SK-N-SH treated with all-trans-retinoic acid at 6 μM for 48 hours (cell line): Measurements from ENCODE around the gene FRYL.

Experiments
- ATAC-seq: fragments of 200-7000 bp; cut with Tn5 transposase; 3 replicates; pipeline ENCODE4 v1.9.1; 2020; ENCODE audit warnings: mild to moderate bottlenecking, moderate library complexity
- ARNTL ChIP-seq: fragments of 450-650 bp; formaldehyde crosslinking; IDR thresholded peaks from 2 replicates; pipeline ENCODE4 v1.5.0; 2020; ENCODE audit warnings: low read depth, mild to moderate bottlenecking, moderate library complexity, borderline replicate concordance
- BACH2 ChIP-seq: fragments of 250-450 bp; sonication (Bioruptor Pico); IDR thresholded peaks from 2 replicates; pipeline ENCODE4 v1.9.0; 2021; ENCODE audit warnings: mild to moderate bottlenecking, borderline replicate concordance
- CSDC2 ChIP-seq: fragments of 250-450 bp; sonication (Bioruptor Pico); IDR thresholded peaks from 2 replicates; pipeline ENCODE4 v1.5.0; 2020; ENCODE audit warnings: mild to moderate bottlenecking, moderate library complexity
- GLIS3 ChIP-seq: fragments of 250-450 bp; sonication (Bioruptor Pico); IDR thresholded peaks from 2 replicates; pipeline ENCODE4 v1.5.0; 2020; ENCODE audit warnings: mild to moderate bottlenecking, moderate library complexity
- ISL1 ChIP-seq: fragments of 250-450 bp; sonication (Bioruptor Pico); IDR thresholded peaks from 2 replicates; pipeline ENCODE4 v2.1.2; 2022; ENCODE audit warnings: mild to moderate bottlenecking, moderate library complexity
- OSR1 ChIP-seq: fragments of 250-450 bp; sonication (Bioruptor Pico); IDR thresholded peaks from 2 replicates; pipeline ENCODE4 v1.8.0; 2022; ENCODE audit warnings: moderate library complexity, mild to moderate bottlenecking, inconsistent platforms
- PPARA ChIP-seq: fragments of 250-450 bp; sonication (Bioruptor Pico); IDR thresholded peaks from 2 replicates; pipeline ENCODE4 v1.5.0; 2020; ENCODE audit warnings: mild to moderate bottlenecking, borderline replicate concordance
- RARB ChIP-seq: fragments of 250-450 bp; sonication (Bioruptor Pico); IDR thresholded peaks from 2 replicates; pipeline ENCODE4 v1.8.0; 2021; ENCODE audit warnings: mild to moderate bottlenecking, moderate library complexity
- SNAI2 ChIP-seq: fragments of 250-450 bp; sonication (Bioruptor Pico); IDR thresholded peaks from 2 replicates; pipeline ENCODE4 v1.5.0; 2020; ENCODE audit warnings: mild to moderate bottlenecking, moderate library complexity
- TCF4 ChIP-seq: fragments of 250-450 bp; sonication (Bioruptor Pico); IDR thresholded peaks from 2 replicates; pipeline ENCODE4 v1.8.0; 2021; ENCODE audit warnings: mild to moderate bottlenecking, moderate library complexity, borderline replicate concordance
- TOX ChIP-seq: fragments of 250-450 bp; sonication (Bioruptor Pico); IDR thresholded peaks from 2 replicates; pipeline ENCODE4 v1.8.0; 2021; ENCODE audit warnings: mild to moderate bottlenecking, moderate library complexity, borderline replicate concordance
- ZC3H10 ChIP-seq: fragments of 250-450 bp; sonication (Bioruptor Pico); IDR thresholded peaks from 2 replicates; pipeline ENCODE4 v1.5.1; 2021; ENCODE audit warnings: mild to moderate bottlenecking, moderate library complexity
- ZFP3 ChIP-seq: fragments of 250-450 bp; sonication (Bioruptor Pico); IDR thresholded peaks from 2 replicates; pipeline ENCODE4 v1.5.0; 2020; ENCODE audit warnings: mild to moderate bottlenecking, moderate library complexity
- ZFP30 ChIP-seq: fragments of 450-650 bp; formaldehyde crosslinking; IDR thresholded peaks from 2 replicates; pipeline ENCODE4 v1.5.0; 2022; ENCODE audit warnings: mild to moderate bottlenecking, moderate library complexity
- ZNF70 ChIP-seq: fragments of 450-650 bp; formaldehyde crosslinking; IDR thresholded peaks from 2 replicates; pipeline ENCODE4 v1.5.0; 2020; ENCODE audit warnings: mild to moderate bottlenecking, moderate library complexity
- ZNF8 ChIP-seq: fragments of 450-650 bp; formaldehyde crosslinking; IDR thresholded peaks from 2 replicates; pipeline ENCODE4 v1.5.0; 2020; ENCODE audit warnings: mild to moderate bottlenecking, moderate library complexity
- TF ChIP-seq, protein P1 (sequence below): fragments of 250-450 bp; sonication (Bioruptor Pico); IDR thresholded peaks from 2 replicates; pipeline ENCODE4 v1.5.0; 2020; ENCODE audit warnings: mild to moderate bottlenecking, moderate library complexity
- TF ChIP-seq, protein P2 (sequence below): fragments of 250-450 bp; sonication (Bioruptor Pico); IDR thresholded peaks from 2 replicates; pipeline ENCODE4 v1.8.0; 2020; ENCODE audit warnings: mild to moderate bottlenecking, moderate library complexity, borderline replicate concordance
- TF ChIP-seq, protein P3 (sequence below): fragments of 250-450 bp; sonication (Bioruptor Pico); IDR thresholded peaks from 2 replicates; pipeline ENCODE4 v1.5.1; 2020; ENCODE audit warnings: low read depth, mild to moderate bottlenecking, moderate library complexity
- TF ChIP-seq, protein P4 (sequence below): fragments of 250-450 bp; sonication (Bioruptor Pico); IDR thresholded peaks from 2 replicates; pipeline ENCODE4 v1.8.0; 2021; ENCODE audit warnings: low read depth, mild to moderate bottlenecking, moderate library complexity, borderline replicate concordance

The FRYL gene

DNA sequence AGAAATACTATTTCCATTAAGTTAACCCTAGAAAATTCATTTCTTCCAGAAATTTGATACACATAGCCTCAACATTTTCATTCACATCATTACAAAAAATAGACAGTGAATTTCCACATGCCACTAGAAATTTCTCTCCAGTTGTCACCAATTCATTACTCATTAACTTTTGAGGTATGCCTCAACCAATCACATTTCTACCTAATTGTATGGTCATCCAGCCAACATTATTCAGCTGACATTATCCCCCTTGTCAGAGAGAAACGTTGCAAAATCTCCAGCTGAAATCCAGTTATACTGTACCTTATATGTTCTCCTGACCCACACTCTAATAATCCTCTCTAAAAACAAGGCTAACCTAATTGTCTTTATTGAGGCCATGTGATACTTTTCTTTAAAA is 24.8 kb downstream of the FRYL start:
- TF ChIP-seq ZFP3 (CRISPR knock-in tag) (no peak), BACH2 (CRISPR knock-in tag) (no peak), SNAI2 (CRISPR knock-in tag) (no peak), GLIS3 (CRISPR knock-in tag) (no peak), ARNTL (CRISPR knock-in tag) (no peak), ZNF8 (CRISPR knock-in tag) (no peak), ZNF70 (CRISPR knock-in tag) (no peak), TCF4 (CRISPR knock-in tag) (no peak), CSDC2 (no peak), OSR1 (no peak)
- TF ChIP-seq, protein P1, sequence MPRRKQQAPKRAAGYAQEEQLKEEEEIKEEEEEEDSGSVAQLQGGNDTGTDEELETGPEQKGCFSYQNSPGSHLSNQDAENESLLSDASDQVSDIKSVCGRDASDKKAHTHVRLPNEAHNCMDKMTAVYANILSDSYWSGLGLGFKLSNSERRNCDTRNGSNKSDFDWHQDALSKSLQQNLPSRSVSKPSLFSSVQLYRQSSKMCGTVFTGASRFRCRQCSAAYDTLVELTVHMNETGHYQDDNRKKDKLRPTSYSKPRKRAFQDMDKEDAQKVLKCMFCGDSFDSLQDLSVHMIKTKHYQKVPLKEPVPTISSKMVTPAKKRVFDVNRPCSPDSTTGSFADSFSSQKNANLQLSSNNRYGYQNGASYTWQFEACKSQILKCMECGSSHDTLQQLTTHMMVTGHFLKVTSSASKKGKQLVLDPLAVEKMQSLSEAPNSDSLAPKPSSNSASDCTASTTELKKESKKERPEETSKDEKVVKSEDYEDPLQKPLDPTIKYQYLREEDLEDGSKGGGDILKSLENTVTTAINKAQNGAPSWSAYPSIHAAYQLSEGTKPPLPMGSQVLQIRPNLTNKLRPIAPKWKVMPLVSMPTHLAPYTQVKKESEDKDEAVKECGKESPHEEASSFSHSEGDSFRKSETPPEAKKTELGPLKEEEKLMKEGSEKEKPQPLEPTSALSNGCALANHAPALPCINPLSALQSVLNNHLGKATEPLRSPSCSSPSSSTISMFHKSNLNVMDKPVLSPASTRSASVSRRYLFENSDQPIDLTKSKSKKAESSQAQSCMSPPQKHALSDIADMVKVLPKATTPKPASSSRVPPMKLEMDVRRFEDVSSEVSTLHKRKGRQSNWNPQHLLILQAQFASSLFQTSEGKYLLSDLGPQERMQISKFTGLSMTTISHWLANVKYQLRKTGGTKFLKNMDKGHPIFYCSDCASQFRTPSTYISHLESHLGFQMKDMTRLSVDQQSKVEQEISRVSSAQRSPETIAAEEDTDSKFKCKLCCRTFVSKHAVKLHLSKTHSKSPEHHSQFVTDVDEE (CRISPR knock-in tag) = no peak
- TF ChIP-seq, protein P2, sequence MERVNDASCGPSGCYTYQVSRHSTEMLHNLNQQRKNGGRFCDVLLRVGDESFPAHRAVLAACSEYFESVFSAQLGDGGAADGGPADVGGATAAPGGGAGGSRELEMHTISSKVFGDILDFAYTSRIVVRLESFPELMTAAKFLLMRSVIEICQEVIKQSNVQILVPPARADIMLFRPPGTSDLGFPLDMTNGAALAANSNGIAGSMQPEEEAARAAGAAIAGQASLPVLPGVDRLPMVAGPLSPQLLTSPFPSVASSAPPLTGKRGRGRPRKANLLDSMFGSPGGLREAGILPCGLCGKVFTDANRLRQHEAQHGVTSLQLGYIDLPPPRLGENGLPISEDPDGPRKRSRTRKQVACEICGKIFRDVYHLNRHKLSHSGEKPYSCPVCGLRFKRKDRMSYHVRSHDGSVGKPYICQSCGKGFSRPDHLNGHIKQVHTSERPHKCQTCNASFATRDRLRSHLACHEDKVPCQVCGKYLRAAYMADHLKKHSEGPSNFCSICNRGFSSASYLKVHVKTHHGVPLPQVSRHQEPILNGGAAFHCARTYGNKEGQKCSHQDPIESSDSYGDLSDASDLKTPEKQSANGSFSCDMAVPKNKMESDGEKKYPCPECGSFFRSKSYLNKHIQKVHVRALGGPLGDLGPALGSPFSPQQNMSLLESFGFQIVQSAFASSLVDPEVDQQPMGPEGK = no peak
- TF ChIP-seq, protein P3, sequence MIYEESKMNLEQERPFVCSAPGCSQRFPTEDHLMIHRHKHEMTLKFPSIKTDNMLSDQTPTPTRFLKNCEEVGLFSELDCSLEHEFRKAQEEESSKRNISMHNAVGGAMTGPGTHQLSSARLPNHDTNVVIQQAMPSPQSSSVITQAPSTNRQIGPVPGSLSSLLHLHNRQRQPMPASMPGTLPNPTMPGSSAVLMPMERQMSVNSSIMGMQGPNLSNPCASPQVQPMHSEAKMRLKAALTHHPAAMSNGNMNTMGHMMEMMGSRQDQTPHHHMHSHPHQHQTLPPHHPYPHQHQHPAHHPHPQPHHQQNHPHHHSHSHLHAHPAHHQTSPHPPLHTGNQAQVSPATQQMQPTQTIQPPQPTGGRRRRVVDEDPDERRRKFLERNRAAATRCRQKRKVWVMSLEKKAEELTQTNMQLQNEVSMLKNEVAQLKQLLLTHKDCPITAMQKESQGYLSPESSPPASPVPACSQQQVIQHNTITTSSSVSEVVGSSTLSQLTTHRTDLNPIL (CRISPR knock-in tag) = no peak
- no peak for ATAC-seq

DNA sequence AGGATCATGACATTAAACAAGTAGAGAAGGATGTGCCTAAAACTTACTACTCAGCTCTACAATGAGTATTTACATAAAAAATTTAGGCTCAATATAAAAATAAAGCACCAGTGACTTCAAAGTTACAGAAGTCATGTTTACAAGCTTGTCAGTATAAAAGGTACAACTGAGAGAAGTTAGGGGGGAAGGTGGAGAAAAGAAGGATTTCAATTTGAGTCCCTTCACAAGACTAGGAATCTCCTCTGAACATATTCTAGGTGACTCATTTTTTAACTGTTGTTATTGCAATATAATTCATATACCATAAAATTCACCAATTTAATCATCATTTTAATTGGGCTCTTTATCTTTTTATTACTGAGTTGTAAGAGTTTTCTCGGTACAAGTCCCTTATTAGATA is 26.9 kb downstream of the FRYL start:
- no peak for ATAC-seq
- TF ChIP-seq, protein P2 = no peak
- no peak for TF ChIP-seq ZFP30 (CRISPR knock-in tag)

DNA sequence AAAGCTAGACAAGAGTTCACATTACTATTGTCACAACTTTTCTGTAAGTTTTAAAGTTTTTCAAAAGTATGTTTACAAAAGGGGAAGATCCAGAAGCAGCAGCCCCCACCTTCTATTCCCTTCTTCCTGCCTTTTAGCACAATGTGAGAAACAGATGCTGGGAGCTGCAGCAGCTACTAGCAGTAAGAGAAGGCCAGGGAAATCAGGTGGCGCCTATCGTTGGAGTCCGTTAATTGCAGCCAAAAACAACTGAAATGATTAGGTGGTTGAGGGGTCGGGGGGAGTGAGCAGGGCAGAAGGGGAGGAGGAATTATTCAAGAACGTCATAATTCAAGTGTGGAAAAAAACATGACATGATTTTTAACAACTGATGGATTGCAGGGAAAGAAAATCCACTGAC is 27.4 kb downstream of the FRYL start:
- TF ChIP-seq SNAI2 (CRISPR knock-in tag) (no peak), ZNF8 (CRISPR knock-in tag) (no peak), PPARA (CRISPR knock-in tag) (no peak), ISL1 (no peak), TOX (CRISPR knock-in tag) (no peak), RARB (CRISPR knock-in tag) (no peak), ZC3H10 (CRISPR knock-in tag) (no peak)
- TF ChIP-seq, protein P1 (CRISPR knock-in tag) = no peak
- TF ChIP-seq, protein P4, sequence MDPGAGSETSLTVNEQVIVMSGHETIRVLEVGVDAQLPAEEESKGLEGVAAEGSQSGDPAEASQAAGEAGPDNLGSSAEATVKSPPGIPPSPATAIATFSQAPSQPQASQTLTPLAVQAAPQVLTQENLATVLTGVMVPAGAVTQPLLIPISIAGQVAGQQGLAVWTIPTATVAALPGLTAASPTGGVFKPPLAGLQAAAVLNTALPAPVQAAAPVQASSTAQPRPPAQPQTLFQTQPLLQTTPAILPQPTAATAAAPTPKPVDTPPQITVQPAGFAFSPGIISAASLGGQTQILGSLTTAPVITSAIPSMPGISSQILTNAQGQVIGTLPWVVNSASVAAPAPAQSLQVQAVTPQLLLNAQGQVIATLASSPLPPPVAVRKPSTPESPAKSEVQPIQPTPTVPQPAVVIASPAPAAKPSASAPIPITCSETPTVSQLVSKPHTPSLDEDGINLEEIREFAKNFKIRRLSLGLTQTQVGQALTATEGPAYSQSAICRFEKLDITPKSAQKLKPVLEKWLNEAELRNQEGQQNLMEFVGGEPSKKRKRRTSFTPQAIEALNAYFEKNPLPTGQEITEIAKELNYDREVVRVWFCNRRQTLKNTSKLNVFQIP (CRISPR knock-in tag) = no peak
- TF ChIP-seq, all 23 proteins: peak for 0

More for the DNA sequence above, 27.4 kb downstream of the FRYL start:
- peak; percentile 21; the same call in 1 of the 3 replicates for ATAC-seq
